Panc1 (cell line): ENCODE data around the gene BEST3. TPM values are rescaled to one million over a fixed set of nuclear protein-coding genes. Genes with fewer than 3 reads are reported as not detected.

Experiments used
- ATAC-seq: fragments of 200-7000 bp; cut with Tn5 transposase; 2 replicates; pipeline ENCODE4 v1.9.1; 2020; ENCODE audit warnings: mild to moderate bottlenecking, moderate library complexity
- BruUV-seq: library from RNA; stranded (reverse); fragments of 400-500 nt; replicated peaks from 2 replicates; lab custom pipeline; 2021; lab: Mats Ljungman, UMichigan
- CTCF ChIA-PET: fragments of 300-600 bp; sonication (Branson Sonifier 250); formaldehyde crosslinking; loops from one replicate; lab custom pipeline; 2022; ENCODE audit warnings: antibody characterized with exemption; lab: Charles Lee
- POLR2A ChIA-PET: fragments of 300-600 bp; sonication (Branson Sonifier 250); formaldehyde crosslinking; loops from one replicate; lab custom pipeline; 2022; ENCODE audit warnings: antibody characterized with exemption; lab: Charles Lee
- DNase-seq: peaks from one replicate; pipeline ENCODE4 v3.0.0-alpha.2; 2010; ENCODE audit warnings: low read depth, low spot score
- H3K27ac ChIP-seq: 2 replicates; pipeline ENCODE4 v1.5.1; 2011; ENCODE audit warnings: mild to moderate bottlenecking, low read length, inconsistent platforms
- H3K27me3 ChIP-seq: fragments of 200-500 bp; sonication (Bioruptor generic); 2 replicates; pipeline ENCODE4 v1.6.0; 2014; ENCODE audit warnings: low read length, inconsistent platforms; ENCODE audit not compliant: control insufficient read depth, insufficient read depth
- H3K36me3 ChIP-seq: fragments of 200-500 bp; sonication (Bioruptor generic); 2 replicates; pipeline ENCODE4 v1.5.1; 2014; ENCODE audit warnings: inconsistent platforms, mild to moderate bottlenecking, low read length, moderate library complexity; ENCODE audit not compliant: control insufficient read depth, insufficient read depth
- H3K4me1 ChIP-seq: 2 replicates; pipeline ENCODE4 v1.5.1; 2011; ENCODE audit warnings: inconsistent platforms, mild to moderate bottlenecking, low read length, moderate library complexity; ENCODE audit not compliant: control insufficient read depth, insufficient read depth
- H3K4me3 ChIP-seq, 2 experiments: 2 replicates each; pipeline ENCODE4 v1.5.1; 2011 to 2012; ENCODE audit warnings: low read depth in 2 of 2, low read length in 2 of 2, mild to moderate bottlenecking in 2 of 2, inconsistent platforms in 1 of 2, moderate library complexity in 1 of 2
- H3K9me3 ChIP-seq: fragments of 200-500 bp; sonication (Bioruptor generic); 2 replicates; pipeline ENCODE4 v1.5.1; 2014; ENCODE audit warnings: low read depth, mild to moderate bottlenecking, inconsistent platforms, low read length, moderate library complexity; ENCODE audit not compliant: control insufficient read depth, insufficient read depth
- POLR2AphosphoS5 ChIP-seq: IDR thresholded peaks from 2 replicates; pipeline ENCODE4 v1.6.1; 2012; ENCODE audit warnings: mild to moderate bottlenecking, low read depth, low read length, moderate library complexity
- SIN3A ChIP-seq: IDR thresholded peaks from 2 replicates; pipeline ENCODE4 v1.6.1; 2012; ENCODE audit warnings: low read depth, mild to moderate bottlenecking, low read length, moderate library complexity, borderline replicate concordance; ENCODE audit not compliant: insufficient read depth
- TCF7L2 ChIP-seq: IDR thresholded peaks from 2 replicates; pipeline ENCODE4 v1.6.1; 2011; ENCODE audit warnings: mild to moderate bottlenecking, low read depth, low read length, inconsistent platforms
- in situ Hi-C: cut with HindIII; loops from 2 replicates; pipeline ENCODE4 v1.10.0; 2016; ENCODE audit warnings: low sequenced_read_pairs, low pct_unique_long_range_greater_than_20kb
- intact Hi-C: fragments of 100-400 bp; cut with micrococcal nuclease; formaldehyde crosslinking; loops from one replicate; pipeline ENCODE4 v1.10.0; 2022; ENCODE audit not compliant: unreplicated experiment
- total RNA-seq: library from RNA; stranded (reverse); gene quantifications from one replicate; pipeline ENCODE4 v1.2.1, GENCODE V29; 2021; ENCODE audit not compliant: unreplicated experiment
- TF ChIP-seq, protein P1 (sequence below), 2 experiments: IDR thresholded peaks; 2 replicates each; pipeline ENCODE4 v1.6.1; 2011 to 2012; ENCODE audit warnings: low read depth in 2 of 2, control low read depth in 1 of 2, low read length in 1 of 2, mild to moderate bottlenecking in 1 of 2, moderate library complexity in 1 of 2; ENCODE audit not compliant: insufficient read depth in 1 of 2
- TF ChIP-seq, protein P2 (sequence below): fragments of 450-650 bp; IDR thresholded peaks from 2 replicates; pipeline ENCODE4 v1.5.1; 2017; ENCODE audit warnings: mild to moderate bottlenecking

Gene BEST3
- total RNA-seq, 1 experiment from 2014 or later = 0.67 TPM

DNA sequence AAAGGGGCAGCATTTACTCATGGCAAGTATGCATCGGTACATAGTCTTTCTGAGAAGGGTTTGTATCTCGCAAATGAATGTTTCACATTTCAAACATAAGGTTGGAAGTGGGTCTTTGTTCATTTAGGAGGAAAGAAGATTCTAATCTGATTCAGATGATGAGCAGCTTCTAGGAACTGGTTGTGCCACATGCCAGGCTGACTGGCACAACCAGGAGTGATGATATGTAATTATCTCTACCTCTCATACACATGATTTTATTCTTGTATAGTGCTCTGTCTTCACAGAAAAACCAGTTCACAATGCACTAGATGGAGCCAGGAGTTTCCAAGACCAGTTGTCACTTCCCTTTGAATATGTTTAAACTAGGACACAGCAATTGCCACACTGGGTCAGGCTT lies 13.7 kb upstream of the BEST3 start:
- no peak overlapping the region for H3K4me3 ChIP-seq
- in situ Hi-C loops (no loop called here), intact Hi-C loops (no loop called here)
- POLR2A ChIA-PET = no interaction called here
- TF ChIP-seq, protein P1, sequence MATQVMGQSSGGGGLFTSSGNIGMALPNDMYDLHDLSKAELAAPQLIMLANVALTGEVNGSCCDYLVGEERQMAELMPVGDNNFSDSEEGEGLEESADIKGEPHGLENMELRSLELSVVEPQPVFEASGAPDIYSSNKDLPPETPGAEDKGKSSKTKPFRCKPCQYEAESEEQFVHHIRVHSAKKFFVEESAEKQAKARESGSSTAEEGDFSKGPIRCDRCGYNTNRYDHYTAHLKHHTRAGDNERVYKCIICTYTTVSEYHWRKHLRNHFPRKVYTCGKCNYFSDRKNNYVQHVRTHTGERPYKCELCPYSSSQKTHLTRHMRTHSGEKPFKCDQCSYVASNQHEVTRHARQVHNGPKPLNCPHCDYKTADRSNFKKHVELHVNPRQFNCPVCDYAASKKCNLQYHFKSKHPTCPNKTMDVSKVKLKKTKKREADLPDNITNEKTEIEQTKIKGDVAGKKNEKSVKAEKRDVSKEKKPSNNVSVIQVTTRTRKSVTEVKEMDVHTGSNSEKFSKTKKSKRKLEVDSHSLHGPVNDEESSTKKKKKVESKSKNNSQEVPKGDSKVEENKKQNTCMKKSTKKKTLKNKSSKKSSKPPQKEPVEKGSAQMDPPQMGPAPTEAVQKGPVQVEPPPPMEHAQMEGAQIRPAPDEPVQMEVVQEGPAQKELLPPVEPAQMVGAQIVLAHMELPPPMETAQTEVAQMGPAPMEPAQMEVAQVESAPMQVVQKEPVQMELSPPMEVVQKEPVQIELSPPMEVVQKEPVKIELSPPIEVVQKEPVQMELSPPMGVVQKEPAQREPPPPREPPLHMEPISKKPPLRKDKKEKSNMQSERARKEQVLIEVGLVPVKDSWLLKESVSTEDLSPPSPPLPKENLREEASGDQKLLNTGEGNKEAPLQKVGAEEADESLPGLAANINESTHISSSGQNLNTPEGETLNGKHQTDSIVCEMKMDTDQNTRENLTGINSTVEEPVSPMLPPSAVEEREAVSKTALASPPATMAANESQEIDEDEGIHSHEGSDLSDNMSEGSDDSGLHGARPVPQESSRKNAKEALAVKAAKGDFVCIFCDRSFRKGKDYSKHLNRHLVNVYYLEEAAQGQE (IDR thresholded peaks at IDR 0.05; ENCODE audit: insufficient read depth in 1 of 2, low read depth in 2 of 2, low read length in 1 of 2) = no peak
- TF ChIP-seq, protein P2, sequence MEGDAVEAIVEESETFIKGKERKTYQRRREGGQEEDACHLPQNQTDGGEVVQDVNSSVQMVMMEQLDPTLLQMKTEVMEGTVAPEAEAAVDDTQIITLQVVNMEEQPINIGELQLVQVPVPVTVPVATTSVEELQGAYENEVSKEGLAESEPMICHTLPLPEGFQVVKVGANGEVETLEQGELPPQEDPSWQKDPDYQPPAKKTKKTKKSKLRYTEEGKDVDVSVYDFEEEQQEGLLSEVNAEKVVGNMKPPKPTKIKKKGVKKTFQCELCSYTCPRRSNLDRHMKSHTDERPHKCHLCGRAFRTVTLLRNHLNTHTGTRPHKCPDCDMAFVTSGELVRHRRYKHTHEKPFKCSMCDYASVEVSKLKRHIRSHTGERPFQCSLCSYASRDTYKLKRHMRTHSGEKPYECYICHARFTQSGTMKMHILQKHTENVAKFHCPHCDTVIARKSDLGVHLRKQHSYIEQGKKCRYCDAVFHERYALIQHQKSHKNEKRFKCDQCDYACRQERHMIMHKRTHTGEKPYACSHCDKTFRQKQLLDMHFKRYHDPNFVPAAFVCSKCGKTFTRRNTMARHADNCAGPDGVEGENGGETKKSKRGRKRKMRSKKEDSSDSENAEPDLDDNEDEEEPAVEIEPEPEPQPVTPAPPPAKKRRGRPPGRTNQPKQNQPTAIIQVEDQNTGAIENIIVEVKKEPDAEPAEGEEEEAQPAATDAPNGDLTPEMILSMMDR = no peak
- TF ChIP-seq POLR2AphosphoS5 = no peak
- no peak for TF ChIP-seq TCF7L2
- no peak for TF ChIP-seq SIN3A
- no peak for DNase-seq
- CTCF ChIA-PET = no interaction called here
- H3K27me3 ChIP-seq = no peaks in the 10 kb centered on the region
- H3K9me3 ChIP-seq = no peaks in the 10 kb centered on the region
- no TSS peak for BruUV-seq
- no peak overlapping the region for H3K27ac ChIP-seq
- no peak for ATAC-seq
- H3K36me3 ChIP-seq = no peaks in the 10 kb centered on the region
- no peaks in the 10 kb centered on the region for H3K4me1 ChIP-seq

DNA sequence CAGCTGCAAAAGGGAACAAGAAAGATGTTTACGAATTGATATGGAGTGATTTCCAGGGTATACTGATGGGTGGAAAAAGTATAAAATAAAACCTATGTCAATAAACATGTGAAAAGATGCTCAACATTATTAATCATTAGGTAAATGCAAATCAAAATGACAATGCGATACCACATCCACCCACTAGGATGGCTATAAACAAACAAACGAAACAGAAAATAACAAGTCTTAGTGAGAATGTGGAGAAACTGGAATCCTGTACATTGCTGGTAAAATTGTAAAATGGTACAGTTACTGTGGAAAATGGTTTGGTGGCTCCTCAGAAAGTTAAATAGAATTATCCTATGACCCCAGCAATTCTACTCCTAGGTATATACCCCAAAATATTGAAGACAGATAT lies 9.5 kb upstream of the BEST3 start:
- ATAC-seq (no peak), DNase-seq (no peak)
- no TSS peak for BruUV-seq
- TF ChIP-seq, protein P1 (IDR thresholded peaks at IDR 0.05; ENCODE audit: insufficient read depth in 1 of 2, low read depth in 2 of 2, low read length in 1 of 2) = no peak
- no peak for TF ChIP-seq TCF7L2
- TF ChIP-seq SIN3A = no peak
- TF ChIP-seq, protein P2 = no peak; the same call in 1 of the 2 replicates
- no peak for TF ChIP-seq POLR2AphosphoS5
- in situ Hi-C loops = no loop called here
- no peak overlapping the region for H3K4me3 ChIP-seq
- no peaks in the 10 kb centered on the region for H3K9me3 ChIP-seq
- no peaks in the 10 kb centered on the region for H3K36me3 ChIP-seq
- no peaks in the 10 kb centered on the region for H3K4me1 ChIP-seq
- ChIA-PET CTCF (no interaction called here), POLR2A (no interaction called here)
- intact Hi-C loops = no loop called here
- H3K27ac ChIP-seq = no peak overlapping the region
- no peaks in the 10 kb centered on the region for H3K27me3 ChIP-seq
